Upper lobe of left lung (tissue), 6 donors: ENCODE results near the gene OLIG1. TPM values are rescaled to one million over a fixed set of nuclear protein-coding genes. Genes with fewer than 3 reads are reported as not detected.

ENCODE experiments used
- ATAC-seq, 2 donors: fragments of 200-7000 bp; cut with Tn5 transposase; one replicate each; pipeline ENCODE4 v1.9.1; 2022; ENCODE audit warnings: mild to moderate bottlenecking in 2 of 2, moderate library complexity in 2 of 2; ENCODE audit not compliant: low FRiP score in 2 of 2
- DNase-seq, 2 donors: peaks; one replicate each; pipeline ENCODE4 v3.0.0-alpha.2; 2019 to 2020
- H3K27ac ChIP-seq, 4 donors: fragments of 200-600 bp; sonication (generic); one replicate each; pipeline ENCODE4 v1.5.1; 2016 to 2019
- H3K27me3 ChIP-seq, 4 donors: fragments of 200-600 bp; sonication (generic); one replicate each; pipeline ENCODE4 v1.5.1; 2017 to 2019
- H3K36me3 ChIP-seq, 4 donors: fragments of 200-600 bp; sonication (generic); one replicate each; pipeline ENCODE4 v1.5.1; 2016 to 2019
- H3K4me1 ChIP-seq, 4 donors: fragments of 200-600 bp; sonication (generic); one replicate each; pipeline ENCODE4 v1.5.1; 2018 to 2019
- H3K4me3 ChIP-seq, 4 donors: fragments of 200-600 bp; sonication (generic); one replicate each; pipeline ENCODE4 v1.5.1; 2017 to 2019; ENCODE audit warnings: mild to moderate bottlenecking in 2 of 4, moderate library complexity in 1 of 4
- H3K9me3 ChIP-seq, 4 donors: fragments of 200-600 bp; sonication (generic); one replicate each; pipeline ENCODE4 v1.5.1; 2018 to 2019
- EP300 ChIP-seq, 4 donors: sonication (generic); formaldehyde crosslinking; IDR thresholded peaks; one replicate each; pipeline ENCODE4 v1.5.1; 2017; ENCODE audit warnings: antibody characterized with exemption in 4 of 4, control low read depth in 2 of 4
- POLR2A ChIP-seq, 4 donors: fragments of 450-650 bp; IDR thresholded peaks; one replicate each; pipeline ENCODE4 v1.5.1; 2016 to 2017; ENCODE audit warnings: antibody characterized with exemption in 4 of 4, mild to moderate bottlenecking in 2 of 4
- POLR2AphosphoS5 ChIP-seq, 2 donors: sonication (generic); formaldehyde crosslinking; IDR thresholded peaks; one replicate each; pipeline ENCODE4 v1.5.1; 2017; ENCODE audit warnings: antibody characterized with exemption in 2 of 2
- WGBS, 2 donors: methylation state at CpG; one replicate each; pipeline ENCODE4 v1.1.5; 2017 to 2018; 5-methylcytosine and 5-hydroxymethylcytosine counted together
- total RNA-seq, 6 donors: library from RNA; depleted of rRNA in 4 of 6; stranded (reverse); fragments of >200 nt in 4 of 6; gene quantifications; one replicate each; pipeline versions ENCODE4 v1.1.0 to v1.2.1, GENCODE V29; 2016 to 2021
- TF ChIP-seq, protein P1 (sequence below), 6 experiments: fragments of 450-650 bp in 4 of 6; fragments of 200-600 bp in 2 of 6; sonication (generic) in 2 of 6; IDR thresholded peaks; one replicate each; pipeline ENCODE4 v1.5.1; 2016 to 2019; ENCODE audit warnings: antibody characterized with exemption in 6 of 6
- donor health status: DM: no; HTN: no; CAD: no; lungs with moderate emphysema.
- donor health status: DM: no; HTN: yes; CAD: no; lungs with severe emphysema.

The OLIG1 gene
- total RNA-seq, 6 donors from 2014 or later: 0.54 to 3.2 (median 2.0) TPM; not detected in 1

- no peak overlapping the region for H3K4me3 ChIP-seq
- no peak overlapping the region for H3K27ac ChIP-seq
- peaks cover 0 to 9% (median 5%) of the 10 kb centered on the region in 4 donors for H3K9me3 ChIP-seq
- 78 to 80% methylated on average over 4 of the region's 4 CpGs for WGBS, 2 donors
- H3K4me1 ChIP-seq: peaks cover 22 to 28% (median 24%) of the 10 kb centered on the region in 4 donors
- TF ChIP-seq, protein P1, sequence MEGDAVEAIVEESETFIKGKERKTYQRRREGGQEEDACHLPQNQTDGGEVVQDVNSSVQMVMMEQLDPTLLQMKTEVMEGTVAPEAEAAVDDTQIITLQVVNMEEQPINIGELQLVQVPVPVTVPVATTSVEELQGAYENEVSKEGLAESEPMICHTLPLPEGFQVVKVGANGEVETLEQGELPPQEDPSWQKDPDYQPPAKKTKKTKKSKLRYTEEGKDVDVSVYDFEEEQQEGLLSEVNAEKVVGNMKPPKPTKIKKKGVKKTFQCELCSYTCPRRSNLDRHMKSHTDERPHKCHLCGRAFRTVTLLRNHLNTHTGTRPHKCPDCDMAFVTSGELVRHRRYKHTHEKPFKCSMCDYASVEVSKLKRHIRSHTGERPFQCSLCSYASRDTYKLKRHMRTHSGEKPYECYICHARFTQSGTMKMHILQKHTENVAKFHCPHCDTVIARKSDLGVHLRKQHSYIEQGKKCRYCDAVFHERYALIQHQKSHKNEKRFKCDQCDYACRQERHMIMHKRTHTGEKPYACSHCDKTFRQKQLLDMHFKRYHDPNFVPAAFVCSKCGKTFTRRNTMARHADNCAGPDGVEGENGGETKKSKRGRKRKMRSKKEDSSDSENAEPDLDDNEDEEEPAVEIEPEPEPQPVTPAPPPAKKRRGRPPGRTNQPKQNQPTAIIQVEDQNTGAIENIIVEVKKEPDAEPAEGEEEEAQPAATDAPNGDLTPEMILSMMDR (IDR thresholded peaks at IDR 0.05): no peak
- no peak for TF ChIP-seq POLR2AphosphoS5 (IDR thresholded peaks at IDR 0.05)
- no peak for TF ChIP-seq EP300 (IDR thresholded peaks at IDR 0.05)
- no peak for TF ChIP-seq POLR2A (IDR thresholded peaks at IDR 0.05)
- ATAC-seq: no peak
- no peaks in the 10 kb centered on the region for H3K36me3 ChIP-seq
- peaks cover 0 to 27% (median 12%) of the 10 kb centered on the region in 4 donors for H3K27me3 ChIP-seq
- DNase-seq: no peak
These were observed 3.7 kb downstream of the OLIG1 start for GRCh38 chr21:33073636-33074035.

DNA sequence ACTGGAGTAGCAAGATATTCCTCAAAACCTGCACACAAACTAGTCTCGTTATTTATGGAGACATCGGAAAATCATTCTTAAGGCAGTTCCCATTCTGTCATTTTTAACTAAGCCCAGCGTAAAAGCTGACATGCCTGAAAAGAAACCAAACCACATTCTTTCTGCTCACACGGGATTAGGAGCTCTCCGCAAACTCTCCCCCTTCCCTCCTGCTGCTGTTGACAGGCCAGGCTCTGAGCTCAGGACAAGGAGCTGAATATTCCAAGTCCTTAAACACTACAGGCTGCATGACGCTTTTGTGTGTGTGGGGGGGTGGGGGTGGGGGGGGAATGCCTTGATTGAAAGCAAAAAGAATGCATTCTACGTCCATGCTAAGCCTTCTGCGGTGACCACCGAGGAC, 5.2 kb downstream of the OLIG1 start:
- Histone ChIP-seq H3K4me1 (peaks cover 18 to 21% (median 18%) of the 10 kb centered on the region in 4 donors), H3K9me3 (no peaks in the 10 kb centered on the region), H3K27ac (no peak overlapping the region), H3K27me3 (peaks cover 0 to 16% (median 7%) of the 10 kb centered on the region in 4 donors), H3K36me3 (no peaks in the 10 kb centered on the region), H3K4me3 (no peak overlapping the region)
- ATAC-seq (no peak), DNase-seq (no peak)
- WGBS, 2 donors: 27 to 41% methylated on average over 9 of the region's 9 CpGs
- TF ChIP-seq EP300 (IDR thresholded peaks at IDR 0.05) (no peak), POLR2A (IDR thresholded peaks at IDR 0.05) (no peak), POLR2AphosphoS5 (IDR thresholded peaks at IDR 0.05) (no peak)
- TF ChIP-seq, protein P1 (IDR thresholded peaks at IDR 0.05): no peak

DNA sequence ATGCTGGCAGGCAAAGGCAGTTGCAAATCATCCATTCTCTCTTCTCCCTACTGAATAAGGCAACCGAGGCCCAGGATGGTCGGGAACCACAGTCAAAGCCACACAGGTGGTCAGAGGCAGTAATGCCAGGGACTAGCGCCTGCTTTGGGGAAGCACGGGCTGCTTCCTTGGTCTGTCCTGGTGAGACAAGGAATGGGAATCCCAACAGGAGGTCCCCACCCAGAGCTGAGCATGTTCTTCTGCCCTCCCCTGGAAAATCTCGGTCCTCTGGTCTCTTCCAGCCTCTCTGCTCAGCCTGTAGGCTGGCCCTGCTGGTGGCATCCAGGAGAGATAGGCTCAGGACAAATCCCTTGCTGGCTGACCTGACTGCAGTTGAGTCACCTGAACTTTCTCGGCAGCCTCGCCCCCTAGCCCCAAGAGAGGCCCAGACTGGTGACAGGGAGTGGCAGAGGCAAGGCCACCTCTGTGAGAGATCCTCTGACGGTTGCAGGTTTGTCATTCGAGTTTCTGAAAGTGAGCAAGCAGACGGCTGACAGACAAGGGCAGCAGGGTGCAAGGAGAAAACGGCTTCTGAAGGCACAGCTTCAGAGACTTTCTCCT, 5.8 kb downstream of the OLIG1 start:
- no peak for DNase-seq
- Histone ChIP-seq H3K4me1 (peaks cover 14 to 15% (median 15%) of the 10 kb centered on the region in 4 donors), H3K4me3 (no peak overlapping the region), H3K36me3 (no peaks in the 10 kb centered on the region), H3K27me3 (peaks cover 0 to 13% (median 6%) of the 10 kb centered on the region in 4 donors), H3K27ac (no peak overlapping the region), H3K9me3 (no peaks in the 10 kb centered on the region)
- WGBS, 2 donors: 50 to 61% methylated on average over 7 to 11 of the region's 11 CpGs
- no peak for ATAC-seq
- no peak for TF ChIP-seq EP300 (IDR thresholded peaks at IDR 0.05)
- no peak for TF ChIP-seq POLR2AphosphoS5 (IDR thresholded peaks at IDR 0.05)
- no peak for TF ChIP-seq POLR2A (IDR thresholded peaks at IDR 0.05)
- TF ChIP-seq, protein P1 (IDR thresholded peaks at IDR 0.05): no peak

- ATAC-seq (no peak), DNase-seq (no peak)
- Histone ChIP-seq H3K36me3 (no peaks in the 10 kb centered on the region), H3K9me3 (no peaks in the 10 kb centered on the region), H3K27ac (no peak overlapping the region), H3K4me1 (peaks cover 3 to 4% (median 4%) of the 10 kb centered on the region in 4 donors), H3K4me3 (no peak overlapping the region), H3K27me3 (peaks cover 0 to 3% (median 0%) of the 10 kb centered on the region in 4 donors)
- 86 to 87% methylated on average over 11 of the region's 11 CpGs for WGBS, 2 donors
- TF ChIP-seq, protein P1 (IDR thresholded peaks at IDR 0.05): no peak
- no peak for TF ChIP-seq EP300 (IDR thresholded peaks at IDR 0.05)
- no peak for TF ChIP-seq POLR2AphosphoS5 (IDR thresholded peaks at IDR 0.05)
- TF ChIP-seq POLR2A (IDR thresholded peaks at IDR 0.05): no peak
These were observed 6.8 kb downstream of the OLIG1 start for GRCh38 chr21:33076600-33077329.
